ENCODE results near the gene GRHPR. TPM values are rescaled to one million over a fixed set of nuclear protein-coding genes. Genes with fewer than 3 reads are reported as not detected.

GRHPR gene
- polyA plus RNA-seq, 1 experiment: 227 TPM

- Histone ChIP-seq H3K27me3 (ENCODE audit: control insufficient read depth, insufficient read depth, low read length) (no peaks in the 10 kb centered on the region), H3K36me3 (ENCODE audit: control insufficient read depth, insufficient read depth, low read length) (no peaks in the 10 kb centered on the region), H3K4me3 (ENCODE audit: low read depth, low read length) (no peak overlapping the region)
- ChIA-PET CTCF (interaction anchor here (0.6 to 1.5 kb wide), 12 partner anchors 9 to 1067 kb away, joined by 3 to 11 read pairs (median 3); partner anchors contain the start of gene POLR1E), POLR2A (no interaction called here)
- TF ChIP-seq CTCF (IDR thresholded peaks at IDR 0.05; ENCODE audit: insufficient read depth, low read depth, low read length): peak; percentile 80
- DNase-seq (ENCODE audit: low read depth): no peak
These were observed 7.3 kb upstream of the GRHPR start for GRCh38 chr9:37415011-37415719.

DNA sequence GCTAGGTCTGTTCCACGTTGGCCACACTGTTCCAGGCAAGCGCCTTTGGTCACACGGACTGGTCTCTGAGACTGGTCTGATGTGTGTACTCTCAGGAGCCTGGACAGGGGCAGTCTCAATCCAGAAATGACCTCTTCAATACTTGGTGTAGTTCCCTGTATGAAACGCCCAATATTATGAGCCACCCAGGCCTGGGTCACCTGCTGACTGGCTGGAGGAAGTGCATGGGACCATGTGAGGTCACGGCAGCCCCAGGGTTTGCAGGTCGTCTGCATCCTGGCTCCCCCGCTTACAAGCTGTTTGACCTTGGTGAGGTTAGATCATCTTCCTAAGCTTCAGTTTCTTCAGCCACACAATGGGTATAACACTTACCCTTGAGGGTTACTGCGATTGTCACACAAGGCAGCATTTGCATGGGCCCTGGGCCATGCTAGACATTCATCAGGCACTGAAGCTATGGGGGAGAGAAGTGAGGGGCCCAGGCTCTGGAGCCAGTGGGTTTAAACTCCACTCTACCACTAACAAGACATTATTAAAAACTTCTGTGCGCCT lies 5.2 kb upstream of the GRHPR start:
- Histone ChIP-seq H3K27me3 (ENCODE audit: control insufficient read depth, insufficient read depth, low read length) (no peaks in the 10 kb centered on the region), H3K36me3 (ENCODE audit: control insufficient read depth, insufficient read depth, low read length) (no peaks in the 10 kb centered on the region), H3K4me3 (ENCODE audit: low read depth, low read length) (no peak overlapping the region)
- POLR2A ChIA-PET: no interaction called here
- no peak for DNase-seq (ENCODE audit: low read depth)
- no peak for TF ChIP-seq CTCF (IDR thresholded peaks at IDR 0.05; ENCODE audit: insufficient read depth, low read depth, low read length)
- CTCF ChIA-PET: no interaction called here

GRCh38 chr9:37417857-37418618 lies 4.5 kb upstream of the GRHPR start:
- H3K27me3 ChIP-seq (ENCODE audit: control insufficient read depth, insufficient read depth, low read length): no peaks in the 10 kb centered on the region
- POLR2A ChIA-PET: no interaction called here
- DNase-seq (ENCODE audit: low read depth): no peak

GRCh38 chr9:37419204-37419603 lies 3.3 kb upstream of the GRHPR start:
- Histone ChIP-seq H3K4me3 (ENCODE audit: low read depth, low read length) (no peak overlapping the region), H3K27me3 (ENCODE audit: control insufficient read depth, insufficient read depth, low read length) (no peaks in the 10 kb centered on the region), H3K36me3 (ENCODE audit: control insufficient read depth, insufficient read depth, low read length) (no peaks in the 10 kb centered on the region)
- CTCF ChIA-PET: no interaction called here
- DNase-seq (ENCODE audit: low read depth): no peak
- TF ChIP-seq CTCF (IDR thresholded peaks at IDR 0.05; ENCODE audit: insufficient read depth, low read depth, low read length): no peak
- POLR2A ChIA-PET: no interaction called here

More at GRCh38 chr9:37417857-37418618, 4.5 kb upstream of the GRHPR start:
- no peak overlapping the region for H3K4me3 ChIP-seq (ENCODE audit: low read depth, low read length)
- no peaks in the 10 kb centered on the region for H3K36me3 ChIP-seq (ENCODE audit: control insufficient read depth, insufficient read depth, low read length)
- TF ChIP-seq CTCF (IDR thresholded peaks at IDR 0.05; ENCODE audit: insufficient read depth, low read depth, low read length): no peak
- CTCF ChIA-PET: interaction anchor here (0.9 kb wide), 1 partner anchor 10 kb away, joined by 3 read pairs; no protein-coding TSS in a partner anchor
